ENCODE measurements around the gene BRD9. TPM values are rescaled to one million over a fixed set of nuclear protein-coding genes. Genes with fewer than 3 reads are reported as not detected.
"Not testable (repeated sequence)": the region's sequence is repeated elsewhere in the genome, so short reads cannot be mapped to it uniquely, and the experiment has no call there.

BRD9 gene
- total RNA-seq, 4 donors from 2014 or later: 35.8 to 55.3 (median 49.0) TPM

DNA sequence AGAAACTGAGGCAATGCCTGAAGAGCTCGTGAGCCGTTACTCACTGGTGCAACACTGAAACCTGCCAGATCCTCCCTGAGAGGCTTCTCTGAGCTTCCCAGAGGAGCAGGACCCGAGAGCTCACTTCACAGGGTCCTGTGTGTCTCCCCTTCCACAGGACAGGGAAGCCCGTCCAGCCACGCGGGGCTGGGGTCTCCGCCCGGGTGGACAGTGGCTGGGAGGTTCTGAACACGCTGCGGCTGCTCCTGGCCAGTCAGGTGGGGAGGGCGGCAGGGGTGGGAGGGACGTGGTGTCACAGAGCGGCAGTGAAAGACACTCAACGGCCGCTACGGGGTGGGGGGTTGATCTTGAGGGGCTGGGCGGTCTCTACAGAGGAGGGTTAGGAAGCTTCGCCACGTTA is 41.5 kb downstream of the BRD9 start:
- WGBS, 2 donors: 54 to 56% methylated on average over 18 to 19 of the region's 19 CpGs
- peaks cover 0 to 46% of the 10 kb centered on the region in 2 donors for H3K27me3 ChIP-seq
- H3K4me3 ChIP-seq: no peak overlapping the region
- H3K4me1 ChIP-seq: peaks cover 0 to 6% (median 0%) of the 10 kb centered on the region in 4 donors
- H3K27ac ChIP-seq: no peak overlapping the region
- no peak for DNase-seq (ENCODE audit: low spot score in 2 of 2)
- H3K36me3 ChIP-seq: no peaks in the 10 kb centered on the region
- H3K9me3 ChIP-seq: no peaks in the 10 kb centered on the region
- TF ChIP-seq EP300 (IDR thresholded peaks at IDR 0.05) (no peak), POLR2A (IDR thresholded peaks at IDR 0.05) (no peak)
- TF ChIP-seq, protein P1, sequence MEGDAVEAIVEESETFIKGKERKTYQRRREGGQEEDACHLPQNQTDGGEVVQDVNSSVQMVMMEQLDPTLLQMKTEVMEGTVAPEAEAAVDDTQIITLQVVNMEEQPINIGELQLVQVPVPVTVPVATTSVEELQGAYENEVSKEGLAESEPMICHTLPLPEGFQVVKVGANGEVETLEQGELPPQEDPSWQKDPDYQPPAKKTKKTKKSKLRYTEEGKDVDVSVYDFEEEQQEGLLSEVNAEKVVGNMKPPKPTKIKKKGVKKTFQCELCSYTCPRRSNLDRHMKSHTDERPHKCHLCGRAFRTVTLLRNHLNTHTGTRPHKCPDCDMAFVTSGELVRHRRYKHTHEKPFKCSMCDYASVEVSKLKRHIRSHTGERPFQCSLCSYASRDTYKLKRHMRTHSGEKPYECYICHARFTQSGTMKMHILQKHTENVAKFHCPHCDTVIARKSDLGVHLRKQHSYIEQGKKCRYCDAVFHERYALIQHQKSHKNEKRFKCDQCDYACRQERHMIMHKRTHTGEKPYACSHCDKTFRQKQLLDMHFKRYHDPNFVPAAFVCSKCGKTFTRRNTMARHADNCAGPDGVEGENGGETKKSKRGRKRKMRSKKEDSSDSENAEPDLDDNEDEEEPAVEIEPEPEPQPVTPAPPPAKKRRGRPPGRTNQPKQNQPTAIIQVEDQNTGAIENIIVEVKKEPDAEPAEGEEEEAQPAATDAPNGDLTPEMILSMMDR (IDR thresholded peaks at IDR 0.05): no peak

DNA sequence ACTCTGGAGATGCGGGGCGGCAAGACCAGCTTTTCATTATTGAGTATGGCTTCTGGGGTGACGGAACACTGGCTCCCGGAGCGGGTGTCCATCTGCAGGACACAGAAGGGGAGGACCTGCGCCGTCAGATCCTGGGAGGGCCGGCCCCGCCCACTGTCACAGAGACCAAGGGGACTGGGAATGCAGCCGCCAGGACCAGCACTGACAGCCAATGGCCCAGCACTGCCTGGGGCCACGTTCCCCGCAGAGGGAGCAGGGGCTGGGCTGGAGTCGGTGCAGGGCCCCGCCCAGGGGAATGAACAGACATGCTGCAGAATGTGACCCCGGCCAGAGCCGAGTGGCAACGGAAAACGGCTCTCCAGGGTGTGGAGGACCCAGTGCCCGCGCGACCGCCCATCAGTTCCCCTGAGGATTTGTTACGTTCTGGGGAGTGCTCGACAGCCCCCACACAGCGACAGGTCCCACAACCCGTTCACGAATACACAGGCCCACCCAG is 42.0 kb downstream of the BRD9 start, which contains the start of gene ZDHHC11:
ZDHHC11 (minus strand) TSS at position 476 of the 496 bp plus-strand sequence; CDS start at position 92, 384 bp downstream.
- Histone ChIP-seq H3K27me3 (peaks cover 0 to 46% of the 10 kb centered on the region in 2 donors), H3K9me3 (no peaks in the 10 kb centered on the region), H3K4me3 (peak within 1 kb of the TSS in 1 of 4 donors; percentile 22), H3K27ac (no peak within 1 kb of the TSS), H3K36me3 (no peaks in the 10 kb centered on the region), H3K4me1 (peaks cover 0 to 6% (median 0%) of the 10 kb centered on the region in 4 donors)
- TF ChIP-seq POLR2A (IDR thresholded peaks at IDR 0.05) (no peak), EP300 (IDR thresholded peaks at IDR 0.05) (no peak)
- TF ChIP-seq, protein P1 (IDR thresholded peaks at IDR 0.05): no peak
- WGBS, 2 donors: 51 to 64% methylated on average over 18 to 22 of the region's 27 CpGs
- no peak for DNase-seq (ENCODE audit: low spot score in 2 of 2)

DNA sequence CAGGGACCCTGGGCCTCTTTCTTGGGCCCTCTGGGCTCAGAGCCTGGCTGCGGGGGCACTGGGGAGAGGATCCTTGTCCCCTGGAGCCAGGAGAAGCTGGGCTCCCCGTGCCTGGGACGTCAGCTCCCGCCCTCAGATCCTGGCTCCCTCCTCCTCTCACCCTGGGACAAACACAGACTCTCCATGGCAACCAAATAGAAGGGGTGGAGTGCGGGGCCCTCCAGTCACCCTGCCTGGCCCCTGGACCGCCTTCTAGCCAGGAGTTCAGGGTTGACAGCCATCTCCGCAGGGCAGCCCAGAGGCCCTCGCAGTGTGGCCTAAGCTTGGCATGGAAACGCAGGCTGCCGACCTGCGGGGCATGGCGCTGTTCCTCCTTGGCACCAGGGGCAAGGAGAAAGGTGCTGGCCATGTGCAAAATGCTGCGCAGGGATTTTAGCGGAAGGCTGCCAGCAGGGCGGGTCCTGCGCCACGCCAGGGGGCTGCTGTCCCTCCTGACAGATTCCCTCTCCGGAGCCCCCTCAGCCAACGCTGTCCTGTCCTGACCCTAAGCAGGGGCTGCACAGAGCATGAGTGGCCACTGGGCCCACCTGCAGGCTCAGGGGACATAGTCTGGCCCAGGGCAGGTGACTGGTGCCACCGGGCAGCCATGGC is 42.8 kb downstream of the BRD9 start:
- DNase-seq (ENCODE audit: low spot score in 2 of 2): no peak
- Histone ChIP-seq H3K4me1 (peaks cover 0 to 6% (median 0%) of the 10 kb centered on the region in 4 donors), H3K36me3 (no peaks in the 10 kb centered on the region), H3K9me3 (no peaks in the 10 kb centered on the region), H3K4me3 (peak overlapping the region in 1 of 4 donors; percentile 22), H3K27ac (no peak overlapping the region), H3K27me3 (peaks cover 0 to 46% of the 10 kb centered on the region in 2 donors)
- TF ChIP-seq POLR2A (IDR thresholded peaks at IDR 0.05) (no peak), EP300 (IDR thresholded peaks at IDR 0.05) (no peak)
- TF ChIP-seq, protein P1 (IDR thresholded peaks at IDR 0.05): no peak
- 62% methylated on average over 11 to 20 of the region's 20 CpGs for WGBS, 2 donors

DNA sequence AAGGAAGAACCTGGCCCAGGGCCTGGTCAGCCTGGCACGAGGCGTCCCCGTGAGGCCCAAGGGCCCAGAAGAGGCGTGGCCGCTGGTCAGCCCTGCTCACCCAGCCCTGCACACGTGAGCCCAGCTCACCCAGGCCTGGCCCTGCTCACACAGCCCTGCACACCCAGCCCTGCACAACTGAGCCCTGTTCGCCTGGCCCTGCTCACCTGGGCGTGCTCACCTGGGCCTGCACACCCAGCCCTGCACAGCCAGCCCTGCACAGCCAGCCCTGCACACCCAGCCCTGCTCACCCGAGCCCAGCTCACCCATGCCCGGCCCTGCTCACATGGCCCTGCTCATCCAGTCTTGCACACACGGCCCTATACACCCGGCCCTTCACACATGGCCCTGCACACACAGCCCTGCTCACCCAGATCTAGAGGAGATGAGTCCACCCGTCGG is 43.9 kb downstream of the BRD9 start:
- Histone ChIP-seq H3K27ac (no peak overlapping the region), H3K4me1 (peaks cover 0 to 6% (median 0%) of the 10 kb centered on the region in 4 donors), H3K27me3 (peaks cover 0 to 39% of the 10 kb centered on the region in 2 donors), H3K9me3 (no peaks in the 10 kb centered on the region), H3K4me3 (no peak overlapping the region), H3K36me3 (no peaks in the 10 kb centered on the region)
- 89 to 92% methylated on average over 3 to 11 of the region's 14 CpGs for WGBS, 2 donors
- no peak for DNase-seq (ENCODE audit: low spot score in 2 of 2)
- TF ChIP-seq EP300 (IDR thresholded peaks at IDR 0.05) (no peak), POLR2A (IDR thresholded peaks at IDR 0.05) (no peak)
- TF ChIP-seq, protein P1 (IDR thresholded peaks at IDR 0.05): no peak

DNA sequence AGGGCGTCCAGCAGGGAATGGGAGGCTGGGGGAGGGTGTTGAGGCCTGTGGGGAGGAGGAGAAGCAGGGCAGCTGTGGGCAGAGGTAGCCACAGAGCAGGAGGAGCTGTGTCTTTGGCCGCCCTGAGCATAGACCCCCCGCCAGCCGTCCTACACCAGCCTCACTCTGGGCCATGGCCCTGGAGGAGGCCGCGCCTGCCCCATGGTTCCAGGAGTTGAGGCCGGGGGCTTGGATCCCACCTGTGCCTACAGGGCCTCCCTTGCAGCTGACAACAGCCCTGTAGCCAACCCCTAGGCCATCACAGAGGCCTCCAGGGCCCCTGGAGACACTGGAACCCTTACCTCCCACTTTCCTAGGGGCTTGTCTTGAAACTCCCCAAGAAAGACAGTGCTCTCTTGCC is 44.9 kb downstream of the BRD9 start:
- WGBS, 2 donors: 85 to 100% methylated on average over 3 to 6 of the region's 7 CpGs
- DNase-seq (ENCODE audit: low spot score in 2 of 2); H3K27ac ChIP-seq; H3K9me3 ChIP-seq; H3K4me3 ChIP-seq; H3K4me1 ChIP-seq; H3K36me3 ChIP-seq: not testable (repeated sequence)
- peaks cover 0 to 29% of the 10 kb centered on the region in 2 donors for H3K27me3 ChIP-seq

DNA sequence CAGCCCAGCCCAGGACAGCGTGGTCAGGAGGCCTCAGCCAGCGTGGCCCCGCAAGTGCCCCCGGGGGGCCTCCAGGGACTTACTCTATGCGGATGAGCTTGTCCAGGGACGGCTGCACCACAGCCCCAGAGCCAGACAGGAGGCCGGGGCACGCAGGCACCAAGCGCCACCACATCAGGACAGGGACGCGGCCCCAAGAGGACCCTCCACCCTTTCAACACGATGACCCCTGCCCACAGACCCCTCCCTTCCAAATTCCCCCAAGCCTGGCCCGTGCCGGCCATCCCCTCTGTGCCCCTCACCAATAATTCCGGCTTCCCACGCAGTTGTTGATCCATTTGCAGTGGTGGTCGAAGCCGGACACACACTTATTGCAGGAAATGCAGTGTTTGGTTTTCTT is 45.4 kb downstream of the BRD9 start:
- H3K36me3 ChIP-seq; H3K4me1 ChIP-seq; DNase-seq (ENCODE audit: low spot score in 2 of 2); H3K4me3 ChIP-seq; H3K9me3 ChIP-seq; H3K27ac ChIP-seq: not testable (repeated sequence)
- 89% methylated on average over 12 of the region's 18 CpGs; no CpG with 5 or more reads in 1 of the 2 donors for WGBS, 2 donors
- peaks cover 0 to 24% of the 10 kb centered on the region in 2 donors for H3K27me3 ChIP-seq

DNA sequence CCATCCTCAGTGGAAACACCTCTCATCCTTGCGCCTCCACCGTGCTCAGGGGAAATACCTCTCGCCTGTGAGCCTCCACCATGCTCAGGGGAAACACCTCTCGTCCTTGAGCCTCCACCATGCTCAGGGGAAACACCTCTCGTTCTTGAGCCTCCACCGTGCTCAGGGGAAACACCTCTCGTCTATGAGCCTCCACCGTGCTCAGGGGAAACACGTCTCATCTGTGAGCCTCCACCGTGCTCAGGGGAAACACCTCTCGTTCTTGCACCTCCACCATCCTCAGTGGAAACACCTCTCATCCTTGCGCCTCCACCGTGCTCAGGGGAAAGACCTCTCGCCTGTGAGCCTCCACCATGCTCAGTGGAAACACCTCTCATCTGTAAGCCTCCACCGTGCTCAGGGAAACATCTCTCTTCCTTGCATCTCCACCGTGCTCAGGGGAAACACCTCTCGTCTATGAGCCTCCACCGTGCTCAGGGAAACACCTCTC is 46.0 kb downstream of the BRD9 start:
- H3K27me3 ChIP-seq: peaks cover 0 to 21% of the 10 kb centered on the region in 2 donors
- not testable (repeated sequence) for DNase-seq (ENCODE audit: low spot score in 2 of 2); H3K4me1 ChIP-seq; H3K27ac ChIP-seq; H3K9me3 ChIP-seq; H3K4me3 ChIP-seq; H3K36me3 ChIP-seq
- WGBS, 2 donors: 78 to 87% methylated on average over 18 of the region's 18 CpGs

DNA sequence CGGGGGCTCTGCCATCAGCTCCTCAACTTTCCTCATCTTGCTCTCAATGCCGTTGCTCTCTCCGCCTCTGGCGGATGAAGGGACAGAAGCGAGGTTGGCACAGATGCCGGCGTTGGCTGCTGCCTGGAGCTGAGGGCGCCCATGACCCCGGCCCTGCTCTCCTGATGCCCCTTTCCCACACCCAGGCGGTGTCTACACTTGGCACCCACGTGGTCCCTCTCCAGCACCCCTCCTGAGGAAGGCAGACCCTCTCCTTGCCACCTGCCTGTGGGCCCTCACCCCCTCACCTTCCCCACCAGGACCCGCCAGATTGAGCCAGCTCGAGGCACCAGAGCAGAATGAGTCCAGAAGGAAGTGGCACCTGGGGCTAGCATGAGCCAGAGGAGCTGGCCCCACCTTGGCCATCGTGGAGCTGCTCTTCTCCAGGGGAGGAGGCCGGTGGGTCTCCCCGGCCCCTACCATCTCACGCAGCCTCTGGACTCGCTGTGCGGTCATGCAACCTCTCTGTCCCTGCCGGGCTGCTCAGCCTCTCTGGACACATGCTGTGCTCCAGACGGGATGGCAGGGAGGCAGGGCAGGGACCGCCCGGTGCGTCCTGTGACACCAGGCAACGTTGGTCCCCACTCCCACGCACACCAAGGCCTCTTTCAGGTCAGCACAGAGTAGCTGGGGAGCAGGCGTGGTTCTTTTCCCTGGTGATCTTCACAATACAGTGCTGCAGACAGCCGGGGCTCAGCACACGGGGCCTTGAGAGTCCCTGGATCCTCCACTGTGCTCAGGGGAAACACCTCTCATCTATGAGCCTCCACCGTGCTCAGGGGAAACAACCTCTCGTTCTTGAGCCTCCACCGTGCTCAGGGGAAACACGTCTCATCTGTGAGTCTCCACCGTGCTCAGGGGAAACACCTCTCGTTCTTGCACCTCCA is 46.7 kb downstream of the BRD9 start:
- not testable (repeated sequence) for H3K4me1 ChIP-seq; H3K36me3 ChIP-seq; H3K9me3 ChIP-seq; H3K4me3 ChIP-seq; DNase-seq (ENCODE audit: low spot score in 2 of 2); H3K27ac ChIP-seq
- H3K27me3 ChIP-seq: peaks cover 0 to 16% of the 10 kb centered on the region in 2 donors
- 76 to 79% methylated on average over 6 to 19 of the region's 35 CpGs for WGBS, 2 donors

Data from tibial nerve (tissue), 4 donors.